GM12878 (cell line): ENCODE results near the gene ZNF653. TPM values are rescaled to one million over a fixed set of nuclear protein-coding genes. Genes with fewer than 3 reads are reported as not detected.
A peak's percentile ranks its signal among the peaks of the same experiment; 100 is the strongest.

ENCODE experiments used
- ATAC-seq: fragments of 200-7000 bp; cut with Tn5 transposase; 3 replicates; pipeline ENCODE4 v1.9.1; 2020; ENCODE audit warnings: mild to moderate bottlenecking, moderate library complexity
- BruUV-seq: library from RNA; stranded (reverse); fragments of 400-500 nt; replicated peaks from 2 replicates; lab custom pipeline; 2021; lab: Mats Ljungman, UMichigan
- CTCF ChIA-PET: fragments of 300-600 bp; sonication (Branson Sonifier 250); formaldehyde crosslinking; extraction: SDS; loops from one replicate; lab custom pipeline; 2021; ENCODE audit warnings: inconsistent platforms; lab: Yijun Ruan, JAX
- POLR2A ChIA-PET: fragments of 350-600 bp; formaldehyde crosslinking; extraction: SDS; loops from one replicate; lab custom pipeline; 2021; ENCODE audit warnings: inconsistent platforms; lab: Charles Lee
- RAD21 ChIA-PET: fragments of 300-600 bp; sonication (Branson Sonifier 250); formaldehyde crosslinking; loops from one replicate; lab custom pipeline; 2023; ENCODE audit warnings: antibody characterized with exemption; ENCODE audit not compliant: unreplicated experiment; lab: Charles Lee
- SMC1A ChIA-PET: fragments of 300-600 bp; sonication (Branson Sonifier 250); formaldehyde crosslinking; loops from one replicate; lab custom pipeline; 2023; ENCODE audit not compliant: unreplicated experiment, uncharacterized antibody; lab: Charles Lee
- DNase-seq: peaks from one replicate; pipeline ENCODE4 v3.0.0-alpha.2; 2011; ENCODE audit warnings: low read depth, low spot score
- FAIRE-seq: peaks from 3 replicates; lab custom pipeline; 2011; peaks lifted over from hg19 to GRCh38; lab: Jason Lieb, UNC
- H2AFZ ChIP-seq: 2 replicates; pipeline ENCODE4 v1.6.0; 2011; ENCODE audit warnings: low read depth, low read length, control low read depth; ENCODE audit not compliant: control insufficient read depth
- H3K27ac ChIP-seq: 2 replicates; pipeline ENCODE4 v1.5.1; 2011; ENCODE audit warnings: control low read depth; ENCODE audit not compliant: control insufficient read depth, insufficient read depth
- H3K27me3 ChIP-seq, 2 experiments: replicated peaks in 1 of 2; 2 replicates each; pipeline versions ENCODE4 v1.6.0 to v1.6.1; 2011; ENCODE audit warnings: low read length in 1 of 2; ENCODE audit not compliant: control insufficient read depth in 2 of 2, insufficient read depth in 2 of 2
- H3K36me3 ChIP-seq, 2 experiments: 2 replicates each; pipeline ENCODE4 v1.5.1; 2011; ENCODE audit warnings: low read length in 1 of 2; ENCODE audit not compliant: control insufficient read depth in 2 of 2, insufficient read depth in 2 of 2
- H3K4me1 ChIP-seq: 2 replicates; pipeline ENCODE4 v1.6.1; 2011; ENCODE audit warnings: mild to moderate bottlenecking, low read length, moderate library complexity, mixed read lengths; ENCODE audit not compliant: control insufficient read depth, insufficient read depth
- H3K4me2 ChIP-seq: 2 replicates; pipeline ENCODE4 v1.6.0; 2011; ENCODE audit warnings: control low read depth; ENCODE audit not compliant: control insufficient read depth, insufficient read depth
- H3K4me3 ChIP-seq: fragments of 200-600 bp; sonication (generic); 2 replicates; pipeline ENCODE4 v1.5.1; 2016
- H3K79me2 ChIP-seq: 2 replicates; pipeline ENCODE4 v1.6.0; 2011; ENCODE audit warnings: low read length; ENCODE audit not compliant: control insufficient read depth, insufficient read depth
- H3K9ac ChIP-seq: 2 replicates; pipeline ENCODE4 v1.8.0; 2011; ENCODE audit warnings: low read length, control low read depth, mixed read lengths; ENCODE audit not compliant: control insufficient read depth, insufficient read depth
- H3K9me3 ChIP-seq: replicated peaks from 3 replicates; pipeline ENCODE4 v1.5.1; 2011; ENCODE audit warnings: mild to moderate bottlenecking, low read length; ENCODE audit not compliant: control insufficient read depth, insufficient read depth
- H4K20me1 ChIP-seq: 2 replicates; pipeline ENCODE4 v1.6.0; 2011; ENCODE audit not compliant: control insufficient read depth, insufficient read depth
- E4F1 ChIP-seq: fragments of 450-650 bp; IDR thresholded peaks from 2 replicates; pipeline ENCODE4 v1.6.1; 2018; ENCODE audit warnings: borderline replicate concordance, mild to moderate bottlenecking; ENCODE audit not compliant: partially characterized antibody
- HDAC2 ChIP-seq: fragments of 200-600 bp; sonication (generic); IDR thresholded peaks from 2 replicates; pipeline ENCODE4 v1.6.1; 2017
- ZNF384 ChIP-seq: IDR thresholded peaks from 2 replicates; pipeline ENCODE4 v1.6.1; 2012; ENCODE audit warnings: low read depth, mild to moderate bottlenecking, low read length, improper control_type of control experiment, borderline replicate concordance
- WGBS: methylation state at CpG from one replicate; pipeline ENCODE4 v1.1.6; 2016; ENCODE audit warnings: low lambda C conversion rate; ENCODE audit not compliant: insufficient replicate concordance, insufficient coverage; ENCODE audit errors: missing lambda C conversion rate; 5-methylcytosine and 5-hydroxymethylcytosine counted together
- in situ Hi-C: fragments of 300-500 bp; cut with MboI; formaldehyde crosslinking; loops from 9 replicates; pipeline ENCODE4 v1.14.3; 2018; ENCODE audit warnings: mixed read lengths
- intact Hi-C: fragments of 100-400 bp; cut with micrococcal nuclease; formaldehyde crosslinking; loops from one replicate; pipeline ENCODE4 v1.14.2; 2022; ENCODE audit not compliant: unreplicated experiment
- polyA plus RNA-seq, 11 experiments: library from polyadenylated mRNA; depleted of rRNA in 4 of 11; unstranded in 6 of 11; stranded (reverse) in 5 of 11; fragments of >200 nt; fragmentation: Nextera tagmentation in 4 of 11; fragmentation: Illumina TruSeq in 1 of 11; extraction: Ambion mirVana in 4 of 11; extraction: Trizol in 1 of 11; gene quantifications; 1 replicate in 1 of 11; 2 replicates in 10 of 11; pipeline versions ENCODE4 v1.2.1 to v1.2.3, GENCODE V29; 2011 to 2016; ENCODE audit warnings: inconsistent platforms in 2 of 11, missing spikeins in 2 of 11, low read depth in 1 of 11
- total RNA-seq, 4 experiments: library from RNA; depleted of rRNA in 3 of 4; stranded (reverse); fragments of >200 nt in 3 of 4; fragmentation: Illumina TruSeq in 1 of 4; extraction: Trizol in 1 of 4; gene quantifications; 2 replicates each; pipeline versions ENCODE4 v1.2.1 to v1.2.3, GENCODE V29; 2013 to 2021

Gene ZNF653
- total and polyA plus RNA-seq, 10 of the 15 experiments (the other 5 are each of a cell fraction or from before 2014, with no cell fraction given), result 2.2 to 13.2 (median 6.7) TPM; not detected in 2

- intact Hi-C loops (no loop called here), in situ Hi-C loops (no loop called here)
- H3K9ac ChIP-seq, result no peak overlapping the region
These were observed 54.2 kb downstream of the ZNF653 start for GRCh38 chr19:11451327-11451870.

More at GRCh38 chr19:11451327-11451870, 54.2 kb downstream of the ZNF653 start:
- WGBS, result 19% methylated on average over 7 of the region's 13 CpGs
- H4K20me1 ChIP-seq, result no peaks in the 10 kb centered on the region
- H3K27ac ChIP-seq, result no peak overlapping the region
- DNase-seq (no peak), ATAC-seq (no peak), FAIRE-seq (no peak)
- no peaks in the 10 kb centered on the region for H3K79me2 ChIP-seq
- no peak overlapping the region for H2AFZ ChIP-seq
- no peaks in the 10 kb centered on the region for H3K27me3 ChIP-seq
- BruUV-seq, result no TSS peak
- RAD21 ChIA-PET, result interaction anchor here (0.6 to 2.3 kb wide), 10 partner anchors 16 to 129 kb away, joined by 3 to 19 read pairs (median 3); partner anchors contain the start of genes EPOR and PRKCSH
- H3K4me2 ChIP-seq, result no peak overlapping the region
- no peak overlapping the region for H3K4me3 ChIP-seq
- peaks cover 0 to 14% of the 10 kb centered on the region in 2 experiments; a peak in 2 of 4 replicates for H3K36me3 ChIP-seq
- TF ChIP-seq ZNF384 (peak; percentile 40; the same call in 1 of the 2 replicates), HDAC2 (no peak), E4F1 (no peak)
- CTCF ChIA-PET, result interaction anchor here (0.6 to 1.8 kb wide), 9 partner anchors 8 to 77 kb away, joined by 3 to 14 read pairs (median 8); partner anchors contain the start of genes ODAD3, PRKCSH and SWSAP1
- SMC1A ChIA-PET, result interaction anchor here (0.8 to 1.6 kb wide), 5 partner anchors 29 to 157 kb away, joined by 3 to 7 read pairs (median 7); partner anchors contain the start of gene SWSAP1
- 0 out of 2 replicates have a peak, but pooled peaks cover 4% of the 10 kb centered on the region for H3K4me1 ChIP-seq
- POLR2A ChIA-PET, result interaction anchor here (0.6 to 1.7 kb wide), 6 partner anchors 11 to 512 kb away, joined by 3 to 9 read pairs (median 4); no protein-coding TSS in a partner anchor
- no peaks in the 10 kb centered on the region for H3K9me3 ChIP-seq
